T follicular helper cell (primary cell): ENCODE measurements around the gene PVALEF.

ENCODE experiments used
- DNase-seq: peaks from one replicate; pipeline ENCODE4 v3.0.0-alpha.2; 2020; ENCODE audit warnings: low read depth

PVALEF gene

DNA sequence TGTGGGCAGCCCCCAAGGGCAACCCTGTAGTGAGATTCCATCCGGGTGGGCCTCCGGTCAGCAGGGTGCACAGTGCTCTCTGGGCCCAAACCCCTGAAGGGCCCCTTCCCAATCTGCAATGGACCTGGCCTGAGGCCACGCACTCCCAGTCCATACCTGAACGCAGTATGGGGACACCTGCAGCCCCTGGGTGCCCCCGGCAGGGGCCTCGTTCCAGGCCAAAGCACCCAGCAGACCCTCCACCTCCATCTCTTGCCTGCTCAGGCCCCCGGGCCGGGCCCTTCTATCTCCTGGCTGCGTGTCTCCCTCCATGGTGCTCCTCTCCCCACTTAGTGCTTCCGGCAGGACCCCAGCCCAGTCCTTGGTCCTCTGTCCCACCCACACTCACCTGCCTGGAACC is 18.0 kb downstream of the PVALEF start:
- DNase-seq: no peak

DNA sequence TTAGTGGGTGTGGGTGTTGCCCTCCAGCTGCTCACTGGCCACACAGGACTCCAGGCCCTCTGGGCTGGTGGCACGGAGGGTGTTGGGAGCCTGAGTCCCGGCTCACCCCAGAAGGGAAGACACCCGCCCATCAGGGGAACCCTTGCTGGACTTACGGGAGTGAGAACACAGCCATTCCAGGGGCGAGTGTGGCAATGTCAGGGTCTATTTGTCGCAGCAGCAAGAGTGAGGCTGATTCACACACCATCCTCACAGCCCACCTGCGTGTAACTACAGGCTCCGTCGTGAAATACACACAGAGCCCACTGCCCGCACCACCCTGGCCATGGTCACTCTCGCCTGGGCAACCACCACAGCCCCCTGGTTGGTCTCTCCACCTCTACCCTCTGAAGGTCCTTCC is 18.5 kb downstream of the PVALEF start:
- no peak for DNase-seq

DNA sequence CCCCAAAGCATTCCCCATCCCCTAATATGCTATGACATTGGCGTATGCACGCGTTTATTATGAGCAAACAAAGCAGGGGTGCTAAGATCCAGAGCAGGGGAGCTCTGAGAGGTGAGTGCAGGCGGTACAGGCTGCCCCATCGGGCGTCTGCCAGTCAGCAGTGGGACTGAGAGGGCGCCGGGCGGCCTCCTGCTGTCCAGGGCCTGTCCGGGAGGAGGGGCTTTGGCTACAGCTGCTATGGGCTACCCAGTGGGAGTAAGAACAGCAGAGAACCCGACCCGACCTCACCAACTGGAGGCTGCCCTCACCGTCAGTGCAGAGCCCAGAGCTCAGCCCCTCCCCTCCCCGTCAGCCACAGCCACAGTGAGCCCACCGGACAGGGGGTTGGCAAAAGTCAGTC is 19.2 kb downstream of the PVALEF start:
- no peak for DNase-seq

DNA sequence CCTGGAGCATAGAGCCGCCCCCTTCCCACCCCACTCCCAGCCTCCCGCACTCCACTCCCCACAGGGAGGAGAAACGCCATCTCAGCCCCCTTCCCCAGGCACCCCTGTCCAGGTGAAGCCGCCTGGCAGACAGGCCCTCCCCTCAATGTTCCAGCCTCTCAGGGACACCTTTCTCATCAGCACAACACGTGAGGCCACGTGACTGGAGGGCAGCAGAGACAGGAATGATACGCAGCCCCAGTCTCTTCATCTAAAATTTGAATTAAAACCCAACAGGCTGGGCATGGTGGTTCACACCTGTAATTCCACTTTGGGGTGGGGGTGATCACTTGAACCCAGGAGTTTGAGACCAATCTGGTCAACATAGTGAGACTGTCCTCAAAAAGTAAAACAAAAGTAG is 20.9 kb downstream of the PVALEF start:
- DNase-seq: no peak

DNA sequence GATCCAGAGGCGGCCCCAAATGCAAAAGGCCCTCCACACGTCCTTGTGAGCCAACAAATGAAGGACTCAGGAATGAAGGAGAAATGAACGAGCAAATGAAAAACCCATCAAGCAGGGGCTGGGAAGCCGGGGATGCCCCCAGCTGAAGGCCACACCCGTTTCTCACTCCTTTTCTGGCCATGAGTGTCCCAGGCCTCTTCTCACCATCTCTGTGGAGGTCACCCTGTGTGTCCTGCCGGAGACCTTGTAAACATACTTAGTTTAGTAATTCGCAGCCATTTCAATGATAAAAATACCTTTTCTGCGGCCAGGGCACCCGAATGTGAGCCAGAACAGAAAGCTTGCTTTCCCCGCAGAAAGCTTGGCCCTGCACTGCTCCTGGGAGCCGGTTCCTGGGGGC is 21.8 kb downstream of the PVALEF start:
- no peak for DNase-seq

DNA sequence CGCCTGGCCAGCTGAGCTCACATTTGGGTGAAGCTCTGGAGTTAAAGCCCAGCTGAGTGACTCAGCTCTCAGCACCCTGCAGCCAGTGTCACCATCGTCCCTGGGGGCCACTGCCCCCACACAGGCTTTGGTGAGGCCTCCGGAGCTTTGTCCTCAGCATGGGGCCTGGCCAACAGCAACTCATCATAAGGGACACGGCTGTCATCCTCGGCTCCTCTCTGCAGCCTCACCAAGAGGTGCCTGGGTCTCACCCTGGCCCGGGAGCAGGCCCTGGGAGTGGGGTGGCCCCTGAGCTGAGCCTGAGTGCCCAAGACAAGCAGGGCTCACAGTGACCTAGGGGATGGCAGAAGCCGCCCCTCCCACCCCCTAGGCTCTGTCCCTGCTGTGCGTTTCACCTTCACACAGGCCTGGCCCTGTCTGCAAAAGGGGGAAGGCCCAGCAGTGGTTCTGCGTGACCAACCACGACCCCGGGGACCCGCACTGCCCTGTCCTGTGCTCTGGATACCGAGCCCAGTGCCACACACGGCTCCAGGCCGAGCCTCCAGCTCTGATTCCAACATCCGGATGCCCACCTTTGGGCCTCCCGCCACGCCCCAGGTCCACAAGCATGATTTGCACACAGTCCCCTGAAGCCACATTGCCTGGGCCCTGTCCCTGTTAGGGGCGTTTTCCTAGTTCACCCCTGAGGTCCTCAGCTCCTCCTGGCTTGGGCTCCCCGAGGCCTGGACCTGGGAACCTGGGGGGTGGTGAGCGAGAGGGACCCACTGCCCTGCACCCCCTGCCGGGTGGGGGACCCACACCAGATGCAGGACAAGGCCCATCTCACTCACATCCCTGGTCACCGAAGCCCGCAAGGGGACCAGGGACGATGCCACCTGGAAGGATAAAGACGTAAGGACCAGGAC is 22.5 kb downstream of the PVALEF start:
- no peak for DNase-seq

DNA sequence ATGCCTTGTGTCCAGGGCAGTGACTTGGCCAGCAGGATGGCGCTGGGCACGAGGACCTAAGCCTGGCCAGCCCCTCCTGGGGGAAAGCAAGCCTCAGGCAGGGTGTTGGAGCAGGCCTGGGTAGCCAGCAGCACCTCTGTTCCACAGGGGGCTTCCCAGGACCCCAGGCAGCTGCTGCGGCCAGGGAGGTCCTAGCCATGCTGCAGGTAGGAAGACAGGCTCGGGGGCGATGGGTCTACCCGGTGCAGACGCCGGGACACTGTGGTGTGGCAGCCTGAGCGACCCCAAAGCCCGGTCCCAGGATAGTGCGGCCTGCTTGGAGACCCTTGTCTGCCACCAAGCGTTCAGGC is 23.2 kb downstream of the PVALEF start:
- DNase-seq: no peak

DNA sequence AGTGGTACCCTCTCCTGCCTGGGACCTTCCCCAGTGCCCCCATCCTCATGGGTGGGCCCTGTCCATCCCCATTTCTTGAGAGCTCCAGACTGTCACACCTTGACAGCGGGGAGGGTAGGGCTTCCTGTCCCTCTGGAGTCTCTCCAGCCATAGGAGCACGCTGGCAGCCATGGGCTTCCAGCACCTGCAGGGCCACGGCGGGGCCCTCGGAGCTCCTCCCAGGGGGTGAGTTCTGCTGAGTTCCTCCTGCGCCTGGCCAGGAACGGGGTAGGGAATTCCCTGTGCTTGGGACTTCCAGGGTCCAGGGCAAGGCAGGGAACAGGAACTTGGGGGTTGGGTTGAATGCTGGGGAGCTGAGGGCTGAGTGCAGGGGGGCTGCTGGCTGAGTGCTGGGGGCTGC is 23.7 kb downstream of the PVALEF start:
- DNase-seq: no peak

DNA sequence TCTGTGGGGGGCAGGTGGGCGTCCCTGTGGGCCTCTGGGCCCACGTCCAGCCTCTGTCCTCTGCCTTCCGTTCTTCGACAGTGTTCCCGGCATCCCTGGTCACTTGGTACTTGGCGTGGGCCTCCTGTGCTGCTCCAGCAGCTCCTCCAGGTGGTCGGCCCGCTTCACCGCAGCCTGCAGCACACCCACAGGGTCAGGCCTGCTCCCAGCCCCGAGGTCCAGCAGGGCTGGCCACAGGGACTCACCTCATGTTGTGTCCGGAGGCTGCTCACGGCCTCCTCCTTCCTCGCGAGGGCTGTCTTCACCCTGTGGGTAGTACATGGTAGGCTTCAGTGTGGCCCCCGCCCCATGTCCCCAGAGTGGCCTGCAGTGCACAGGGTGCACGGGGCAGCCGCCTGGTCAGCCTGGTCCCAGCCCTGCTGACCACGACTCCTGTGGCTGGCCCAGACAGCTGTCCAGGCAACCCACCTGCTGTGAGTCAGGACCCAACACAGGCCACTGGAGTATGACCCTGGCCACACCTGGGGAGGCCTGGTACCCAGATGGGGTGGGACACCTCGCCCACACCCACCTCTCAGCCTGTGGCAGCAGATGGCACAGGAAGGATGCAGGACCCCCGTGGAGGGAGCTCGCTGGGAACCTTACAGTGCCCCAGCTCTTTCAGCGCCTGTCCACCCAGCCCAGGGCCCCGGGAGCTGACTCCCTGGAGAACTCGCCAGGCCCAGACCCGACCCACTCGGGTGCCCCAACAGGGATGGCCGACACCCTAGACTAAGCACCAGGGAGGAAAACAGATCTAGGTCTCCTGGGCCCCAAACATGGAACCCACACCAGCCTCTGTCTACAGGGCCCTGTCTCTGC is 24.6 kb downstream of the PVALEF start:
- DNase-seq: no peak

DNA sequence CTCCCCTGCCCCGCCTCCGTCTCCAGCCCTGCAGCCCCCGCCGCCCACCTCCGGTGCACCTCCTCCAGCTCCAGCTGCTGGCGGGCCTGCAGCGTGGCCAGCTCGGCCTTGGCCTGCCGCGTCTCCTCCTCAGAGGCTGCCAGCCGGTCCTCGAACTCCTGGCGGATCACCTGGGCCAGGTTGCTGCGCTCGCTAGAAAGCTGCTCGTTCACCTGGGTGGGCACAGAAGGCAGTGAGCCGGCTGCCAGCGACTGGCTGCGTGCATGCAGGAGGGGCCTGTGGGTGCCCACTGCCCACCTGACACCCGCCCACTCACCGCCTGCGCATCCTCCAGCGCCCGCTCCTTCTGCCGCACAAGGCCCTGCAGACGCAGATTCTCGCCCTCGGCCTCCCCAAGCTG is 25.3 kb downstream of the PVALEF start:
- no peak for DNase-seq

DNA sequence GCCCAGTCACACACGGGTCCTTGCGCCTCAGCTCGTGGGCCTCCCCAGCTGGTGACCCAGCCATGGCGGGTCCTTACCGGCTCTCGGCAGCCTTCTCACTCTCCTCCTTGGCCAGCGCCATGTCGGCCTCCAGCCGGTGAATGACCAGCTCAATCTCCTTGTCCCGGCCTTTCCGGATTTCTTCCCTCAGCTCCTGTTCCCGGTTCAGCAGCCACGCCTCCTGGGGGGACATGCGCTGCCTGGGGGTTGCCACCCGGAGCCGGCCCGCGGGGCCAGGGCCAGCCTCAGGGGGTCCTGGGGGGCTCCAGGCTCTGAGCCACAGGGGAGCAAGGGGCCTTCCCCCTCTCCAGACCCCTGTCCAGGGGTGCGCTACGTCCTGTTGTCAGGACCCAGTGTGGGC is 25.8 kb downstream of the PVALEF start:
- DNase-seq: no peak

DNA sequence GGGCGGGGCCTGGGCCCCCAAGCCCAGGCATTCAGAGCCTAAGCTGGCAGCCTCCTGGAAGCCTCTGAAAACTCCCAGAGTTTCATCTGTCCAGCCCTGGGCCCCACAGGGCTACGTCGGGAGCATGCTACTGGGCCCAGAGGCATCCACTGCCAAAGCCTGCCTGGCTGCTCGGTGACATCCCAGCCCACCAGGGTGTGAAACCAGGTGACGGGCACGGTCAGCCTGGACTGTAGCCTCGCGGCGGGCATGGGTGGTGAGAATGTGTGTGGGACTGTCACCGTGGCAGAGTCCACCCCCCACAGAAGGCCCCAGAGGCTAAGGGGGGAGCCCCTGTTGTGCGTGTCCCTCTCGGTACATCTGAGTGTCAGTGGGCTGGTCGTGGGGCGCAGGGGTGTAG is 26.3 kb downstream of the PVALEF start:
- no peak for DNase-seq

DNA sequence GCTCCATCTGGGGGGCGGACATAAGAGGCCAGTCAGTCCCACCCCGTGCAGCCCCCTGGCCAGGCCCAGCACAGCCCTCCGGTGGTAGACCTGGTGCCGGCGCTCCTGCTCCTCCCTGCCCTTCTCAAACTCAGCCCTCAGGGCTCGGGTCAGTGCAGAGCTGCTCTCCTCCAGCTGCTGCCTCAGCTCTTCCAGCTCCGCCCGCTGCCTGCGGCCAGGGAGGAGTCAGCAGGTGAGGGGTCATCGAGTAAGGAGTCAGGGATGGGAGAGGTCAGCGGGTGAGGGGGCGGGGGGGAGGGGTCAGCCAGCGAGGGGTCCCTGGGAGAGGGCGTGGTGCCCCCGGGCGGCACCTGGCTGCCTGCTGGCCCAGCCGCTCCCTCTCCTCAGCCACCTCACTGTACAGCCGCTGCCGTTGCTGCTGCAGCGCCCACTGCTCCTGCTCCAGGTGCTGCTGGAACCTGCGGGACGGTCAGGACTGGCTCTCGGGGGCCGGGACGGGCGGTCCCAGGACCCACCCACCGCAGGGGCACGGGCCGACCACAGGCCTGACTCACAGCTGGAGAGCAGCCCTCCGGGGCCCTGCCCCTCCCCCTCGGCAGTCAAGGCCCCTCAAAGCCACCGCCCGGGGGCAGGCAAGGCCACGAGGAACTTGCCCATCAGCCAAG is 27.2 kb downstream of the PVALEF start:
- DNase-seq: no peak

DNA sequence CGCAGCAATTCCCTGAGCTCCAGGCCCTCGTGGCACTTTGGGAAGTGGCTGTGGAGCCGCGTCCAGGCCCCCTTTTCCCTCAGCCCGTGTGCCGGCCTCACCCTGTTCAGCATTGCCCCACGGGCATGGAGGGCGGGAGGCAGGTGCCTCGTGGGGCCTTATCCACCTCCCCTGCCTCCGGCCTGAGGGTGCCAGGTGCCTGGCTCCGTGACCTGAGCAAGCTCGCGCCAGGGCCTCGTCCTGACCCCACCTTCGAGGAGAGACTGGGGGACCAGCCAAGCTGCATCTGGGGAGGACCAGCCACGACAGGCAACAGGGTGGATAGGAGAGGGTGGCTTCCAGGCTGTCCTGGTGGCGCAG is 27.7 kb downstream of the PVALEF start:
- DNase-seq: no peak

DNA sequence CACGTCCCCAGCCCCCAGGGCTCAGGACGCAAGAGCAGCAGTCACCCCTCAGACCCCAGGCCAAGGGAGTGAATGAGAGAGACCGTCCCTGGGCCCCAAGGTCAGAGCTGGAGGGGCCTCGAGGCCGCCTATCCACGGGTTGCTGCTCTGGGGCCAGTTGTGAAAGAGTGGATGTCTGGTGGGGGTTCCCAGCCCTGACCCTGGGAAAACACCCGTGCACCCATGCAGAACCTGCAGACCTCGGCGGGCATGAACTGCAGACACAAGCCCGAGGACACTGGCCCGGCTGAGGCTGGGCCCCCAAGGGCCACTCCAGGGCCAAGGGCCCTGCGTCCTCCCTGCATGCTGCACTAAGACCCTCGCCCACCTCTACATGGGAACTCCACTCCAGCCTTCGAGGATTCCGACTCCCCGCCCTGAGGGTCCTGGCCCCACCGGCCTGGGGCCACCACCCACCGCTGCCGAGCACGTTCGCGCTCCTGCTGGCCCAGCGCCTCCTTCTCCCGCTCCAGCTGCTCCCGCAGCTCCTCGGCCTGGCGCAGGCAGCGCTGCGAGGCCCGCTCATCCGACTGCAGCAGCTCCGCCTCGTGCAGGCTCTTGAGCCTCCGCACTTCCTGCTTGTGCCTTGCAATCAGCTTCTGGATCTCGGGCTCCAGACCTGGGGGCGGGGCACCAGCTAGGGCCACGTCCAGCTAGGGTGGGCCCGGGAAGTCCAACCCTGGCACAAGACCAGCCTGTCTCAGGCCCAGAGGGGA is 28.3 kb downstream of the PVALEF start:
- DNase-seq: no peak

DNA sequence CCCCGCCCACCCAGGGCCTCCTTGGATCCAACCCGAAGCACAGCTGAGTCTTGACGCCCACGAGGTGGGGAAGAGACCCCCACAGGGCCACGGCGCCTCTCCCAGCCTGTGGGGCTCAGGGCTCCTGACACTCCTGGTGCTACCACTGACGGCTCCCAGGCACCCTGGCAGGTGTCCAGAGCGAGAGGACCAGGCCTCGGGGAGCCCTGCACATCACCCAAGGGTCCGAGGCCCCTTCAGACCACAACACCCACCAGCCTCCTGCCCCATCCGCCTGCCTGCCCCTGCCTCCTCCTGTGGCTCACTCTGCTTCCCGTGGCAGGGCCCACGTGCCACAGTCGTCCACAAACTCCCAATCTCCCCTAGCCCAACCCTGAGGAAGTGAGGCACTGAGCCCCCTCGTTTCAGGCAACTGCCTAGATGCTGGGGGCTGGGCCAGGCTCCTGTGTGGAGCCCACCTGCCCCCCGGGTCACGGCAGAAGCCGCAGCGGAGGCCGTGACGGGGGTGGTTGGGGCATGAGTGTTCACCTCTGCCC is 29.0 kb downstream of the PVALEF start:
- DNase-seq: no peak

DNA sequence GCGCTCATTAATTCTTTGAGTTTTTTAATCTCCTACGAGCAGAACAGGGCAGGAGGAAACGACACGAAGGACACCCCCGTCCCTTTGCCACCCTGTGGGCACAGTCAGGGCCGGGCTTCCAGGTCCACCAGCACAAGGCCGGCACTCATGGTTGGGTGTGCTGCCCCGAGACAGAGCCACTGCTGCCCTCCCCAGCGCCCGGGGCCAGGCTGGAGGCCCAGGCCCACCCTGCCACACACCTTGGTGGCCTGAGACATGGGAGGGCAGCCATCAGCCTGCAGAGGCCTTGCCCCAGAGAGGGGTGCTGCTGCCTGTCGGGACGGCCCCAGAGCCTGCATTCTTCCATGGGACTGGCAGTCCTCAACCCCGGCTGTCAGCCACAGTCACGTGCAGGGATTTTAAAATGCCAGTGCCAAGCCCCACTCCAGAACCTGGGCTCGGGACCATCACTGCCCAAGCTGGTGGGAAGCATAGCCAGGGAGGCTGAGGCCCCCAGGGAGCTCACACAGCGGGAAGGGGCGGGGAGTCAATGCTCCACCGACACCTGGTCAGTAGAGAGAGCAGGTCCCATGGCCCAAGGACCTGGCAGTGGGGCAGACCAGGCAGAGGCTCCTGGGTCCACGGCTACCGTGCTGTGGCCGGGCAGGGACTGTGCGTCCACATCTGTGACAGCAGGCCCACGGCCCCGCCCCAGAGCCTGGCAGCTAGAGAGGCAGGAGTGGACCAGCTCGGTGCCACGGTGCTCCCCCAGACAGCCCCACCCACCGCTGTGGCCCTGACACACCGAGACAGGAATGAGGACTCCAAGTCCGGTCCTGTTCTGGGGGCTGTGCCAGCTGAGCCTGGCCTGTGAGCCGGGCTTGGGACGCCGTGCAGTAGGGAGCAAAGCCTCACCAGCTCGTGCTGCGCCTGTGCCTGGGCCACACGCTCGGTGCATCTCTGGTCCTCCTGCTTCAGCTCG is 29.9 kb downstream of the PVALEF start:
- DNase-seq: no peak

DNA sequence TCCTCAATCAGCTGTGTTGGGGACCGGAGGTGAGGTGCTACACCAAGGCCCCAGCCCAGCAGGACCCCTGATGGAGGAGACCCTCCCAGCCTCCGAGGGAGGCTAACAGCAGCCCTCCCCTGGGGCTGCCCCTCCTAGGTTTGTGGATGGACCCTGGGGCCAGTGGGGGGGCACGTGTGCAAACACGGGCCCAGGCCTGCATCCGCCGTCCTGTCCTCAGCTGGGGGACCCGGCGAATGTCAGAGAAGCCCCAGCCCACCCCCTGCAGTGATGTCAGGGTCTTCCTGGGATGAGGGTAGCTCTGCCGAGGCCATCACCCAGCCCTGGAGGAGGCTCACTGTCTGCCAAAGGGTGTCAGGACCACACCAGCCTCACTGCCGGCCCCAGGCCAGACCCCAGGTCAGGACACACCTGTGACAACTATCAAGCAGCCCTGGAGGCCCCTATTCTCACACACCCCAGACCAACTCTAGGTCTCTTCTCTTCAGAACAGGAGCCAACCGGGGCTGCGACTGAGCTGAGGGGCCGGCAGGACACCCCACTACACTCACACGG is 30.7 kb downstream of the PVALEF start:
- no peak for DNase-seq

DNA sequence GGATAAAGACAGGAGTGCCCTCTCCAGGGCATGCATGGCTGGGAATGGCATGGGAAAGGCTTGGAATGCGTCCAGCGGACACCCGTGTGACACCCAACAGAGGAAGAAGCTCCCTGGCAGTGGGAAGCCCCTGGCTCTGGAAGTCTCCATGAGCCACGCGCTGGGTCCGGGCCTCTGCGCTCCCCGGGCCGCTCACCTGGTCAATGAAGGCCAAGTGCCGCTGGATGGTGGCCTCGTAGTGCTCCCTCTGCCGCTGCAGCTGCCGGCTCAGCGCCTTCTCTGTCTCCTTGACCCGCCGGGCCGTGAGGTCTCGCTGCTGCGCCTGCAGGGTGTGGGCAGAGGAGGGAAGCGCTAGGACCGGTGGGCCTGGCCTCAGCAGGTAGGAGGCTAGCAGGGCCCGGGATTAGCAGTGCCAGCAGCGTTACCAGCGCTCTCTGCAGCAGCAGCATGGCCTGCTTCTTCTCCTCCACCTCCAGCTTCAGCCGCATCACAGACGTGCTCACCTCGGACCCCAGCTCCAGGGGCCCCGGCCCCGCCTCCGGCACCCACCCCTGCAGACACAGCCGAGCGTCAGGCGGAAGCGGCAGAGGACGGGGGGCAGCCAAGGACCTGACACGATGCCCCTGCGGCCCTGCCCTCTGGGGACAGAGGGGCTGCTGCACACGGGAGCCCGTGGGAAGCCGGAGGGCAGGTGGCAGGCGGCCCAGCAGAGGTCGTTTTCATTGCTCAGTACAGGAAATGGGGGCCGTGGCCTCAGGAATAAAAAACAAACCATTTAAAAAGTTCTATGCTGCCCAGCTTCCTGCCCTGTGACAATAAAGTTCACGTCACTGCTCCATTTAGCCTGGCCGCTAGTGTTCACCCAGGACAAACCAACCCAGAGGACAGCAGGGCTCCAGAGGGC is 31.4 kb downstream of the PVALEF start:
- no peak for DNase-seq
